K562 (cell line): ENCODE measurements around the gene YPEL2. TPM values are rescaled to one million over a fixed set of nuclear protein-coding genes. Genes with fewer than 3 reads are reported as not detected.

Experiments
- CCNT2 ChIP-seq: IDR thresholded peaks from 2 replicates; pipeline ENCODE4 v1.6.1; 2011; ENCODE audit warnings: borderline replicate concordance, low read depth, mild to moderate bottlenecking, moderate library complexity, mixed read lengths, low read length; ENCODE audit not compliant: insufficient read length; ENCODE audit errors: extremely low read depth
- CHCHD3 ChIP-seq: fragments of 250-450 bp; sonication (Bioruptor Pico); IDR thresholded peaks from 2 replicates; pipeline ENCODE4 v2.1.2; 2022; ENCODE audit warnings: mild to moderate bottlenecking
- CSDE1 ChIP-seq, 2 experiments: fragments of 450-650 bp; IDR thresholded peaks; 2 replicates each; pipeline ENCODE4 v1.6.1; 2016; ENCODE audit warnings: mild to moderate bottlenecking in 1 of 2
- DIDO1 ChIP-seq: fragments of 450-650 bp; IDR thresholded peaks from 2 replicates; pipeline ENCODE4 v1.6.1; 2016; ENCODE audit warnings: low read depth, missing biosample characterization, missing genetic modification characterization
- EGR1 ChIP-seq: fragments of 450-650 bp; conservative IDR thresholded peaks from 2 replicates; pipeline ENCODE4 v1.6.1; 2017; ENCODE audit warnings: mild to moderate bottlenecking
- ETS1 ChIP-seq: conservative IDR thresholded peaks from 2 replicates; pipeline ENCODE4 v1.6.1; 2011; ENCODE audit warnings: low read depth, mild to moderate bottlenecking, low read length; ENCODE audit not compliant: control insufficient read depth
- IRF2 ChIP-seq: sonication (generic); formaldehyde crosslinking; IDR thresholded peaks from 2 replicates; pipeline ENCODE4 v1.8.1; 2022; ENCODE audit warnings: mild to moderate bottlenecking, missing genetic modification reagents
- KDM5B ChIP-seq: fragments of 200-600 bp; sonication (generic); IDR thresholded peaks from 2 replicates; pipeline ENCODE4 v1.6.1; 2012; ENCODE audit warnings: low read depth, mild to moderate bottlenecking, moderate library complexity, low read length, control low read depth, inconsistent platforms; ENCODE audit not compliant: insufficient replicate concordance
- KLF10 ChIP-seq: fragments of 250-450 bp; sonication (Bioruptor Pico); IDR thresholded peaks from 2 replicates; pipeline ENCODE4 v1.6.1; 2021; ENCODE audit warnings: matching md5 sums
- NCOA6 ChIP-seq: fragments of 450-650 bp; IDR thresholded peaks from 2 replicates; pipeline ENCODE4 v1.6.1; 2017; ENCODE audit warnings: mild to moderate bottlenecking
- POLR2A ChIP-seq: fragments of 450-650 bp; conservative IDR thresholded peaks from 2 replicates; pipeline ENCODE4 v1.6.1; 2016
- RBM17 ChIP-seq: fragments of 200-400 bp; formaldehyde crosslinking; IDR thresholded peaks from 2 replicates; pipeline ENCODE4 v1.6.1; 2017; ENCODE audit warnings: low read depth, mild to moderate bottlenecking, low read length, borderline replicate concordance
- SMAD2 ChIP-seq: fragments of 150-350 bp; IDR thresholded peaks from 2 replicates; pipeline ENCODE4 v1.6.1; 2014; ENCODE audit warnings: low read depth, mild to moderate bottlenecking, low read length
- SNIP1 ChIP-seq: fragments of 450-650 bp; IDR thresholded peaks from 2 replicates; pipeline ENCODE4 v1.7.1; 2017; ENCODE audit warnings: low read depth, mild to moderate bottlenecking
- SNRNP70 ChIP-seq: fragments of 200-400 bp; formaldehyde crosslinking; optimal IDR thresholded peaks from 2 replicates; pipeline ENCODE3; 2017; ENCODE audit warnings: low read depth, low read length
- SP2 ChIP-seq: IDR thresholded peaks from 2 replicates; pipeline ENCODE4 v1.6.1; 2011; ENCODE audit warnings: mild to moderate bottlenecking, low read depth, low read length, moderate library complexity; ENCODE audit not compliant: poor library complexity, severe bottlenecking; ENCODE audit errors: extremely low read depth
- TFAP4 ChIP-seq: sonication (generic); formaldehyde crosslinking; IDR thresholded peaks from 2 replicates; pipeline ENCODE4 v1.8.0; 2022; ENCODE audit warnings: missing genetic modification reagents, mild to moderate bottlenecking, moderate library complexity, borderline replicate concordance
- ZBTB1 ChIP-seq: sonication (generic); formaldehyde crosslinking; IDR thresholded peaks from 2 replicates; pipeline ENCODE4 v1.8.1; 2023; ENCODE audit warnings: missing genetic modification reagents, low read depth, mild to moderate bottlenecking, borderline replicate concordance
- ZBTB5 ChIP-seq: fragments of 450-650 bp; IDR thresholded peaks from 2 replicates; pipeline ENCODE4 v1.6.1; 2017; ENCODE audit warnings: antibody characterized with exemption
- ZFP30 ChIP-seq: fragments of 250-450 bp; sonication (Bioruptor Pico); IDR thresholded peaks from 2 replicates; pipeline ENCODE4 v1.8.0; 2022; ENCODE audit warnings: moderate library complexity, mild to moderate bottlenecking, inconsistent platforms, borderline replicate concordance
- ZFP36 ChIP-seq: fragments of 150-350 bp; IDR thresholded peaks from 2 replicates; pipeline ENCODE4 v1.6.1; 2018; ENCODE audit warnings: low read length, low read depth; ENCODE audit not compliant: partially characterized antibody
- ZFX ChIP-seq: sonication (generic); formaldehyde crosslinking; IDR thresholded peaks from 2 replicates; pipeline ENCODE4 v1.8.0; 2022; ENCODE audit warnings: mild to moderate bottlenecking, missing genetic modification reagents, moderate library complexity
- ZNF24 ChIP-seq: fragments of 450-650 bp; IDR thresholded peaks from 2 replicates; pipeline ENCODE4 v1.6.1; 2016
- ZNF444 ChIP-seq: fragments of 250-450 bp; sonication (Bioruptor Pico); IDR thresholded peaks from 2 replicates; pipeline ENCODE4 v1.4.0; 2020; ENCODE audit warnings: mild to moderate bottlenecking, moderate library complexity
- polyA plus RNA-seq, 8 experiments: library from polyadenylated mRNA; depleted of rRNA in 4 of 8; stranded (reverse) in 5 of 8; unstranded in 3 of 8; fragments of >200 nt; fragmentation: Nextera tagmentation in 2 of 8; fragmentation: Illumina TruSeq in 1 of 8; extraction: Ambion mirVana in 2 of 8; extraction: Trizol in 1 of 8; gene quantifications; 2 replicates each; pipeline versions ENCODE4 v1.2.1 to v1.2.3, GENCODE V29; 2011 to 2014; ENCODE audit warnings: inconsistent platforms in 1 of 8, missing spikeins in 1 of 8
- total RNA-seq, 7 experiments: library from RNA; depleted of rRNA in 6 of 7; stranded (reverse); fragments of >200 nt in 6 of 7; fragmentation: Illumina TruSeq in 2 of 7; extraction: Trizol in 2 of 7; gene quantifications; 2 replicates each; pipeline versions ENCODE4 v1.2.1 to v1.2.3, GENCODE V29; 2011 to 2021; ENCODE audit warnings: low replicate concordance in 1 of 7

The YPEL2 gene
- total and polyA plus RNA-seq, 9 of the 15 experiments (the other 6 are each of a cell fraction or from before 2014, with no cell fraction given) = 0.11 to 2.4 (median 0.47) TPM

GRCh38 chr17:59331129-59331928 lies at the start of gene YPEL2 (continued):
- no peak for TF ChIP-seq ZBTB5
- TF ChIP-seq KDM5B = peak; percentile 29
- TF ChIP-seq SNRNP70 = no peak
- peak; percentile 22; the same call in 1 of the 2 replicates for TF ChIP-seq ZFX
- no peak for TF ChIP-seq ZNF444
- 0 out of 2 replicates have a peak, but pooled peaks have one; percentile 13 for TF ChIP-seq ZNF24
- no peak for TF ChIP-seq IRF2 (CRISPR knock-in tag)
- no peak for TF ChIP-seq KLF10 (CRISPR knock-in tag)
- no peak for TF ChIP-seq ZFP36
- TF ChIP-seq ZFP30 (CRISPR knock-in tag) = no peak
- TF ChIP-seq TFAP4 = peak; percentile 16; the same call in 1 of the 2 replicates
- TF ChIP-seq CHCHD3 = no peak
- no peak for TF ChIP-seq NCOA6
- no peak for TF ChIP-seq CSDE1 (IDR thresholded peaks at IDR 0.05)
- TF ChIP-seq EGR1 = peak; percentile 54
- TF ChIP-seq SP2 = peak; percentile 77
- no peak for TF ChIP-seq DIDO1 (tag)
- no peak for TF ChIP-seq SMAD2
- TF ChIP-seq CCNT2 = no peak
- no peak for TF ChIP-seq POLR2A
- no peak for TF ChIP-seq RBM17
- TF ChIP-seq SNIP1 = no peak
- TF ChIP-seq ZBTB1 (CRISPR knock-in tag) = peak; percentile 63; the same call in 1 of the 2 replicates
- TF ChIP-seq ETS1 = 0 out of 2 replicates have a peak, but pooled peaks have one; percentile 26
